ENCODE measurements around the gene SELENOP.

GRCh38 chr5:42759456-42759855 lies 52.2 kb downstream of the SELENOP start:
- TF ChIP-seq CTCF (IDR thresholded peaks at IDR 0.05) (no peak), POLR2AphosphoS5 (IDR thresholded peaks at IDR 0.05) (no peak), EP300 (IDR thresholded peaks at IDR 0.05) (no peak)
